Endothelial cell of umbilical vein (primary cell): Measurements from ENCODE around the gene MOGAT1. TPM values are rescaled to one million over a fixed set of nuclear protein-coding genes. Genes with fewer than 3 reads are reported as not detected.

ENCODE experiments used
- BruUV-seq: library from RNA; stranded (reverse); fragments of 400-500 nt; replicated peaks from 2 replicates; lab custom pipeline; 2021; lab: Mats Ljungman, UMichigan
- CTCF ChIA-PET: fragments of 300-600, 350-600 bp; sonication (Branson Sonifier 250); formaldehyde crosslinking; loops from one replicate; lab custom pipeline; 2021; ENCODE audit warnings: antibody characterized with exemption, inconsistent platforms; lab: Charles Lee
- POLR2A ChIA-PET: fragments of 300-600, 350-600 bp; sonication (Branson Sonifier 250); formaldehyde crosslinking; loops from one replicate; lab custom pipeline; 2021; ENCODE audit warnings: antibody characterized with exemption, inconsistent platforms; lab: Charles Lee
- DNase-seq: peaks from one replicate; pipeline ENCODE4 v3.0.0-alpha.2; 2011; ENCODE audit warnings: low read depth, low spot score
- FAIRE-seq: peaks from 2 replicates; lab custom pipeline; 2011; peaks lifted over from hg19 to GRCh38; lab: Jason Lieb, UNC
- H2AFZ ChIP-seq: 2 replicates; pipeline ENCODE4 v1.6.0; 2012; ENCODE audit warnings: low read depth, low read length, control low read depth, inconsistent platforms
- H3K27ac ChIP-seq: 2 replicates; pipeline ENCODE4 v1.5.1; 2011; ENCODE audit warnings: low read depth, mild to moderate bottlenecking, control low read depth, low read length, moderate library complexity; ENCODE audit not compliant: insufficient read depth
- H3K27me3 ChIP-seq, 2 experiments: 2 replicates each; pipeline versions ENCODE4 v1.6.0 to v1.6.1; 2011; ENCODE audit warnings: low read length in 2 of 2, mixed read lengths in 1 of 2; ENCODE audit not compliant: control insufficient read depth in 2 of 2, insufficient read depth in 2 of 2
- H3K36me3 ChIP-seq, 2 experiments: 2 replicates in 1 of 2; 3 replicates in 1 of 2; pipeline ENCODE4 v1.5.1; 2011; ENCODE audit warnings: low read length in 2 of 2, mild to moderate bottlenecking in 1 of 2, moderate library complexity in 1 of 2; ENCODE audit not compliant: control insufficient read depth in 2 of 2, insufficient read depth in 2 of 2; ENCODE audit errors: extremely low read depth in 1 of 2
- H3K4me1 ChIP-seq: 3 replicates; pipeline ENCODE4 v1.5.1; 2011; ENCODE audit warnings: mild to moderate bottlenecking, low read length; ENCODE audit not compliant: control insufficient read depth, insufficient read depth; ENCODE audit errors: extremely low read depth
- H3K4me2 ChIP-seq: 2 replicates; pipeline ENCODE4 v1.6.1; 2011; ENCODE audit warnings: low read length, control low read depth, mixed read lengths; ENCODE audit not compliant: insufficient read depth
- H3K4me3 ChIP-seq, 3 experiments: fragments of 200-600 bp in 1 of 3; sonication (generic), shearing (Covaris generic) in 1 of 3; replicated peaks in 1 of 3; 2 replicates each; pipeline ENCODE4 v1.5.1; 2011 to 2016; ENCODE audit warnings: control low read depth in 3 of 3, low read length in 3 of 3, mild to moderate bottlenecking in 2 of 3, inconsistent platforms in 1 of 3, low read depth in 1 of 3, moderate library complexity in 1 of 3; ENCODE audit not compliant: insufficient read depth in 1 of 3
- H3K79me2 ChIP-seq: 2 replicates; pipeline ENCODE4 v1.6.0; 2012; ENCODE audit warnings: low read length, inconsistent platforms; ENCODE audit not compliant: control insufficient read depth, insufficient read depth
- H3K9ac ChIP-seq: replicated peaks from 2 replicates; pipeline ENCODE3; 2011; ENCODE audit warnings: low read length, control low read depth; ENCODE audit not compliant: insufficient read depth; ENCODE audit errors: extremely low read depth
- H3K9me1 ChIP-seq: replicated peaks from 3 replicates; pipeline ENCODE4 v1.6.0; 2011; ENCODE audit warnings: mild to moderate bottlenecking, low read length; ENCODE audit not compliant: control insufficient read depth, insufficient read depth; ENCODE audit errors: extremely low read depth
- H3K9me3 ChIP-seq: replicated peaks from 2 replicates; pipeline ENCODE4 v1.5.1; 2012; ENCODE audit warnings: low read length, inconsistent platforms; ENCODE audit not compliant: control insufficient read depth, insufficient read depth
- H4K20me1 ChIP-seq: replicated peaks from 2 replicates; pipeline ENCODE3; 2011; ENCODE audit warnings: mild to moderate bottlenecking, low read length; ENCODE audit not compliant: control insufficient read depth, insufficient read depth; ENCODE audit errors: extremely low read depth
- CTCF ChIP-seq, 2 donors: IDR thresholded peaks; 1 replicate in 1 of 2; 2 replicates in 1 of 2; pipeline ENCODE4 v1.5.1; 2011; ENCODE audit warnings: low read length in 2 of 2, mild to moderate bottlenecking in 2 of 2, moderate library complexity in 2 of 2, control low read depth in 1 of 2, inconsistent platforms in 1 of 2, low read depth in 1 of 2; ENCODE audit not compliant: insufficient read depth in 1 of 2; ENCODE audit errors: extremely low read depth in 1 of 2
- EZH2 ChIP-seq: IDR thresholded peaks from 2 replicates; pipeline ENCODE4 v1.6.1; 2012; ENCODE audit warnings: borderline replicate concordance, low read depth, mild to moderate bottlenecking, moderate library complexity, low read length, inconsistent platforms; ENCODE audit not compliant: severe bottlenecking
- FOS ChIP-seq: IDR thresholded peaks from 2 replicates; pipeline ENCODE4 v1.6.1; 2011; ENCODE audit warnings: mild to moderate bottlenecking, low read length, moderate library complexity, borderline replicate concordance; ENCODE audit not compliant: insufficient read depth
- GATA2 ChIP-seq: IDR thresholded peaks from 2 replicates; pipeline ENCODE4 v1.7.0; 2011; ENCODE audit warnings: low read depth, mild to moderate bottlenecking, moderate library complexity, mixed read lengths, low read length; ENCODE audit not compliant: insufficient read length, insufficient read depth
- JUN ChIP-seq: IDR thresholded peaks from 2 replicates; pipeline ENCODE4 v1.6.1; 2011; ENCODE audit warnings: borderline replicate concordance, low read depth; ENCODE audit not compliant: insufficient read length, insufficient read depth
- MAX ChIP-seq: IDR thresholded peaks from 2 replicates; pipeline ENCODE4 v1.6.1; 2011; ENCODE audit not compliant: insufficient read depth, insufficient read length
- MYC ChIP-seq: IDR thresholded peaks from one replicate; pipeline ENCODE4 v1.6.1; 2011; ENCODE audit warnings: mild to moderate bottlenecking, low read depth, low read length
- POLR2A ChIP-seq: IDR thresholded peaks from 2 replicates; pipeline ENCODE4 v1.6.1; 2012; ENCODE audit warnings: low read depth, mild to moderate bottlenecking, control low read depth, low read length
- POLR2AphosphoS5 ChIP-seq: IDR thresholded peaks from 2 replicates; pipeline ENCODE4 v1.6.1; 2012; ENCODE audit warnings: low read depth, mild to moderate bottlenecking, control low read depth, low read length, moderate library complexity; ENCODE audit not compliant: insufficient read depth
- dilution Hi-C: fragments of 300-500 bp; cut with MboI; formaldehyde crosslinking; loops from one replicate; pipeline ENCODE4 v1.15.0; 2019; ENCODE audit warnings: low sequenced_read_pairs; ENCODE audit not compliant: extremely low pct_ligation_motif_present
- intact Hi-C: fragments of 100-400 bp; cut with micrococcal nuclease; formaldehyde crosslinking; loops from one replicate; pipeline ENCODE4 v1.10.0; 2022
- polyA plus RNA-seq, 4 experiments: library from polyadenylated mRNA; depleted of rRNA in 3 of 4; stranded (reverse) in 3 of 4; unstranded in 1 of 4; fragments of >200 nt; gene quantifications; 2 replicates each; pipeline versions ENCODE4 v1.2.1 to v1.2.3, GENCODE V29; 2011 to 2012; ENCODE audit warnings: missing spikeins in 1 of 4
- total RNA-seq: library from RNA; stranded (reverse); gene quantifications from 2 replicates; pipeline ENCODE4 v1.2.3, GENCODE V29; 2021

The MOGAT1 gene
- total and polyA plus RNA-seq, 2 donors (not counting 3 experiments of a cell fraction or from before 2014, with no cell fraction given): not detected

- DNase-seq (no peak), FAIRE-seq (no peak)
- dilution Hi-C loops: no loop called here
- H4K20me1 ChIP-seq: no peaks in the 10 kb centered on the region
- no peak overlapping the region for H3K9ac ChIP-seq
- no peak overlapping the region for H3K27ac ChIP-seq
- ChIA-PET POLR2A (no interaction called here), CTCF (no interaction called here)
- H3K9me3 ChIP-seq: no peaks in the 10 kb centered on the region
- intact Hi-C loops: no loop called here
- no peak overlapping the region for H3K4me2 ChIP-seq
- H2AFZ ChIP-seq: no peak overlapping the region
- no peaks in the 10 kb centered on the region for H3K36me3 ChIP-seq
- no peaks in the 10 kb centered on the region for H3K79me2 ChIP-seq
- TF ChIP-seq EZH2 (no peak), JUN (no peak), MYC (no peak), CTCF (IDR thresholded peaks at IDR 0.05; ENCODE audit: extremely low read depth in 1 of 2, insufficient read depth in 1 of 2, low read depth in 1 of 2, low read length in 2 of 2) (no peak), GATA2 (no peak), POLR2A (no peak), MAX (no peak), FOS (no peak), POLR2AphosphoS5 (no peak)
- no TSS peak for BruUV-seq
- peaks cover 27 to 29% of the 10 kb centered on the region in 2 experiments for H3K27me3 ChIP-seq
- no peaks in the 10 kb centered on the region for H3K9me1 ChIP-seq
- no peak overlapping the region for H3K4me3 ChIP-seq
- H3K4me1 ChIP-seq: peaks cover 4% of the 10 kb centered on the region
Measured at GRCh38 chr2:222669353-222669752, 2.1 kb upstream of the MOGAT1 start.
